ENCODE data around the gene PDX1.

The PDX1 gene

DNA sequence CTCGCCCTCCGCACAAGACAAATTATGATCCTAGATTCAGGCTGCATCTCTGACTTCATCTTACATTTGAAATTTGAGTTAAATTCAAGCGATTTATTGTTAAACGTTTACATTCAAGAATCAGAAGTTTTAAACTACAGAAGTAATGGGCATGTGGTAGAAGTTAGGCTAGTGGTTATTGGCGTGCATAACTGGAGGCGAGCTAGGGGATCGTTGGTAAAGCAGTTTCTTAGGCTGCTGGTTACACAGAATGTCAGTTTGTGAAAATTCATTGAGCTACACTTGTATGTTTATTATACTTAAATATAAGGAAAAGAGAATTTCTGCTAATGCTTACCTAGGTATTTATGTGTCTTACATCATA is 50.0 kb downstream of the PDX1 start:
- Histone ChIP-seq H4K20me1 (ENCODE audit: control insufficient read depth, insufficient read depth, low read depth, low read length) (no peaks in the 10 kb centered on the region), H3K9me3 (ENCODE audit: control insufficient read depth, insufficient read depth, low read length) (no peaks in the 10 kb centered on the region), H3K4me2 (ENCODE audit: low read length) (no peak overlapping the region), H3K4me3 (ENCODE audit: low read length) (no peak overlapping the region), H3K36me3 (ENCODE audit: control insufficient read depth, low read length) (no peaks in the 10 kb centered on the region), H3K9me2 (replicated peaks; ENCODE audit: control insufficient read depth, low read length) (no peaks in the 10 kb centered on the region), H3F3A (ENCODE audit: control insufficient read depth, insufficient read depth) (no peaks in the 10 kb centered on the region), H3K27me3 (ENCODE audit: control insufficient read depth, low read length) (peaks cover 9% of the 10 kb centered on the region; the same call in 1 of the 2 replicates), H3K79me2 (ENCODE audit: control insufficient read depth, low read length) (no peaks in the 10 kb centered on the region), H3K27ac (ENCODE audit: low read depth, low read length) (no peak overlapping the region), H3K4me1 (ENCODE audit: control insufficient read depth, low read length) (no peaks in the 10 kb centered on the region)
- TF ChIP-seq, protein P1, sequence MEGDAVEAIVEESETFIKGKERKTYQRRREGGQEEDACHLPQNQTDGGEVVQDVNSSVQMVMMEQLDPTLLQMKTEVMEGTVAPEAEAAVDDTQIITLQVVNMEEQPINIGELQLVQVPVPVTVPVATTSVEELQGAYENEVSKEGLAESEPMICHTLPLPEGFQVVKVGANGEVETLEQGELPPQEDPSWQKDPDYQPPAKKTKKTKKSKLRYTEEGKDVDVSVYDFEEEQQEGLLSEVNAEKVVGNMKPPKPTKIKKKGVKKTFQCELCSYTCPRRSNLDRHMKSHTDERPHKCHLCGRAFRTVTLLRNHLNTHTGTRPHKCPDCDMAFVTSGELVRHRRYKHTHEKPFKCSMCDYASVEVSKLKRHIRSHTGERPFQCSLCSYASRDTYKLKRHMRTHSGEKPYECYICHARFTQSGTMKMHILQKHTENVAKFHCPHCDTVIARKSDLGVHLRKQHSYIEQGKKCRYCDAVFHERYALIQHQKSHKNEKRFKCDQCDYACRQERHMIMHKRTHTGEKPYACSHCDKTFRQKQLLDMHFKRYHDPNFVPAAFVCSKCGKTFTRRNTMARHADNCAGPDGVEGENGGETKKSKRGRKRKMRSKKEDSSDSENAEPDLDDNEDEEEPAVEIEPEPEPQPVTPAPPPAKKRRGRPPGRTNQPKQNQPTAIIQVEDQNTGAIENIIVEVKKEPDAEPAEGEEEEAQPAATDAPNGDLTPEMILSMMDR (IDR thresholded peaks at IDR 0.05; ENCODE audit: low read depth, low read length, poor library complexity, severe bottlenecking): no peak
- TF ChIP-seq EZH2phosphoT487 (IDR thresholded peaks at IDR 0.05; ENCODE audit: borderline replicate concordance, low read length): no peak

DNA sequence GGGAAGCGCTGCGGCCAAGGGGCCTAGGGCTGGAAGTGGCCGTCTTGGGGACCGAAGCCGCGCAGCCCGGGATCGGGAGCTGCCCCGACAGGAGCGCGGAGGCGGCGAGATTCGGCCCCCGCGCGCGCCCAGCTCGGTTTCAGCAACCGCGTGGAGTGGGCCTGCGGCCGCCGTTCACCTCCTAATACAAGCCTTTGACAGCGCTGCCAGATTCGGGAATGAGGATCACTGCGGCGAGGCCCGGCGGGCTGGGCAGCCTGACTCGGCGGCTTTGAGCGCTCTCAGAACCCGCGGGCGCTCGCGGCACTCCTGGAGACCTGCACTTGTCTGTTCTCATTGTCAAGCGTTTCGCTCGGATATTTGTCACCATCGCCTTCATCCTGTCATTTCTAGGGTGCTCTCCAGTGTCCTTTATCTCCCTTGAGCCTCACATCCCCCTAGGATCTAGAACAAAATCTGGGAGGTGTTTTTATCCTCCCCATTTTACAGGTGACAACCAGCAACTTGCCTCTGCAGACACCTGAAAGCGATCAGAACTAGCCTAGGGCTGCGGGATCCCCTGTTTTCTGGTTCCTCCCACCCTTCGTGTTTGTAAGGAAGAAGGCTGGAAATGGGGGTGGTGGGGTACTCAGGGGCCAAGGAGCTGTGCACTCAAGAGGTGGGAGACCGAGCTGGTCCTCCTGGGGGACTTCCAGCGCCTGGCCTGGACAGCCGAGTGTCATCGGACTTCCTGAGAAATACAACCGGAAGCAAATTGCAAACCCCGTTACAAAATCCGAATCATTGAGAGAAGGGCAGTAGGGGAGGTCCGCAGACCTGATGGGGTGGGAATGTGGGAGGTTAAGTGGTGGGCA is 50.8 kb downstream of the PDX1 start:
- TF ChIP-seq, protein P1 (IDR thresholded peaks at IDR 0.05; ENCODE audit: low read depth, low read length, poor library complexity, severe bottlenecking): no peak
- no peak for TF ChIP-seq EZH2phosphoT487 (IDR thresholded peaks at IDR 0.05; ENCODE audit: borderline replicate concordance, low read length)
- H3K27me3 ChIP-seq (ENCODE audit: control insufficient read depth, low read length): peaks cover 14% of the 10 kb centered on the region
- H3K9me2 ChIP-seq (replicated peaks; ENCODE audit: control insufficient read depth, low read length): no peaks in the 10 kb centered on the region
- H3K4me1 ChIP-seq (ENCODE audit: control insufficient read depth, low read length): no peaks in the 10 kb centered on the region
- no peak overlapping the region for H3K27ac ChIP-seq (ENCODE audit: low read depth, low read length)
- no peaks in the 10 kb centered on the region for H4K20me1 ChIP-seq (ENCODE audit: control insufficient read depth, insufficient read depth, low read depth, low read length)
- H3K36me3 ChIP-seq (ENCODE audit: control insufficient read depth, low read length): no peaks in the 10 kb centered on the region
- no peak overlapping the region for H3K4me2 ChIP-seq (ENCODE audit: low read length)
- no peaks in the 10 kb centered on the region for H3K79me2 ChIP-seq (ENCODE audit: control insufficient read depth, low read length)
- H3F3A ChIP-seq (ENCODE audit: control insufficient read depth, insufficient read depth): no peaks in the 10 kb centered on the region
- no peaks in the 10 kb centered on the region for H3K9me3 ChIP-seq (ENCODE audit: control insufficient read depth, insufficient read depth, low read length)
- H3K4me3 ChIP-seq (ENCODE audit: low read length): no peak overlapping the region

DNA sequence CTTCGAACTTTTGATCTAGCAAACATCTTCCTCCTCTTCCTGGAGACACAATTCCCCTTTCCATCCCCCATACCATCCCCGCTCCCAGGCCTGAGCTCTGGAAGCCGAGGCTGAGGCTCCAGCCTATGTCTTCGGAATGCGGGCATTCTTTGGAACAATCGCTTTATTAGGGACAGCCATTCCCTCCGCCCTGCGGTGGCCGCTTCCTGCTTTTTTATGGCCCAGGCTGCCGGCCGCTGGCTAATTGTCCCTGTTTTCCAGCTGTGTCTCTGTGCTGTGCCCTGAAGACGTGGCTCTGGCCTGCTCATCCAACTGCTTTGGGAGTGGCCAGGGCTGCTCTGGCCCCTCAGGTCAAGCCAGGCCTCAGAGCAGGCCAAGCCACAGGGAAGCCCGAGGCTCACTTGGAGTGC is 51.4 kb downstream of the PDX1 start:
- H3K4me1 ChIP-seq (ENCODE audit: control insufficient read depth, low read length): no peaks in the 10 kb centered on the region
- no peaks in the 10 kb centered on the region for H4K20me1 ChIP-seq (ENCODE audit: control insufficient read depth, insufficient read depth, low read depth, low read length)
- H3K79me2 ChIP-seq (ENCODE audit: control insufficient read depth, low read length): no peaks in the 10 kb centered on the region
- no peak overlapping the region for H3K4me3 ChIP-seq (ENCODE audit: low read length)
- TF ChIP-seq EZH2phosphoT487 (IDR thresholded peaks at IDR 0.05; ENCODE audit: borderline replicate concordance, low read length): no peak
- TF ChIP-seq, protein P1 (IDR thresholded peaks at IDR 0.05; ENCODE audit: low read depth, low read length, poor library complexity, severe bottlenecking): no peak
- H3K27ac ChIP-seq (ENCODE audit: low read depth, low read length): no peak overlapping the region
- H3K27me3 ChIP-seq (ENCODE audit: control insufficient read depth, low read length): peaks cover 20% of the 10 kb centered on the region
- H3K36me3 ChIP-seq (ENCODE audit: control insufficient read depth, low read length): no peaks in the 10 kb centered on the region
- H3K9me3 ChIP-seq (ENCODE audit: control insufficient read depth, insufficient read depth, low read length): no peaks in the 10 kb centered on the region
- H3K9me2 ChIP-seq (replicated peaks; ENCODE audit: control insufficient read depth, low read length): no peaks in the 10 kb centered on the region
- H3K4me2 ChIP-seq (ENCODE audit: low read length): no peak overlapping the region
- no peaks in the 10 kb centered on the region for H3F3A ChIP-seq (ENCODE audit: control insufficient read depth, insufficient read depth)

Measured in DOHH2 (cell line).